Globus pallidus (tissue), 1 donor: ENCODE data around the gene TOR3A.
"Not testable (repeated sequence)": the region's sequence is repeated elsewhere in the genome, so short reads cannot be mapped to it uniquely, and the experiment has no call there.

Experiments used
- DNase-seq: peaks from one replicate; pipeline ENCODE4 v3.0.0-alpha.2; 2015; ENCODE audit warnings: low spot score

Gene TOR3A

GRCh38 chr1:179107706-179108629 lies 26.1 kb downstream of the TOR3A start:
- no peak for DNase-seq

- no peak for DNase-seq
Measured at GRCh38 chr1:179108644-179109043, 26.8 kb downstream of the TOR3A start.

- DNase-seq = no peak
Measured at GRCh38 chr1:179115181-179115580, 33.3 kb downstream of the TOR3A start.

- no peak for DNase-seq
Measured at GRCh38 chr1:179119513-179119912, 37.6 kb downstream of the TOR3A start.

- no peak for DNase-seq
Measured at GRCh38 chr1:179120736-179121135, 38.9 kb downstream of the TOR3A start.

GRCh38 chr1:179121159-179121938 lies 39.5 kb downstream of the TOR3A start:
- DNase-seq = peak; percentile 23

- no peak for DNase-seq
Measured at GRCh38 chr1:179124873-179125272, 43.0 kb downstream of the TOR3A start.

- DNase-seq = no peak
Measured at GRCh38 chr1:179126338-179127060, 44.6 kb downstream of the TOR3A start.

- no peak for DNase-seq
Measured at GRCh38 chr1:179127163-179127895, 45.5 kb downstream of the TOR3A start.

- no peak for DNase-seq
Measured at GRCh38 chr1:179128520-179128919, 46.6 kb downstream of the TOR3A start.

GRCh38 chr1:179129702-179130473 lies 48.0 kb downstream of the TOR3A start:
- peak; percentile 36 for DNase-seq

- DNase-seq = not testable (repeated sequence)
Measured at GRCh38 chr1:179135168-179135567, 53.3 kb downstream of the TOR3A start.

GRCh38 chr1:179135707-179136106 lies 53.8 kb downstream of the TOR3A start:
- DNase-seq = not testable (repeated sequence)

GRCh38 chr1:179137617-179138255 lies 55.9 kb downstream of the TOR3A start:
- DNase-seq = no peak

- DNase-seq = not testable (repeated sequence)
Measured at GRCh38 chr1:179138755-179139154, 56.9 kb downstream of the TOR3A start.

GRCh38 chr1:179141592-179142251 lies 59.9 kb downstream of the TOR3A start:
- DNase-seq = no peak

- DNase-seq = no peak
Measured at GRCh38 chr1:179142889-179143299, 61.0 kb downstream of the TOR3A start.

- DNase-seq = no peak
Measured at GRCh38 chr1:179143322-179143721, 61.5 kb downstream of the TOR3A start.

GRCh38 chr1:179144626-179145025 lies 62.8 kb downstream of the TOR3A start:
- DNase-seq = no peak

GRCh38 chr1:179145521-179145920 lies 63.7 kb downstream of the TOR3A start:
- DNase-seq = no peak
